ENCODE measurements around the gene ILDR2.

ILDR2 gene

DNA sequence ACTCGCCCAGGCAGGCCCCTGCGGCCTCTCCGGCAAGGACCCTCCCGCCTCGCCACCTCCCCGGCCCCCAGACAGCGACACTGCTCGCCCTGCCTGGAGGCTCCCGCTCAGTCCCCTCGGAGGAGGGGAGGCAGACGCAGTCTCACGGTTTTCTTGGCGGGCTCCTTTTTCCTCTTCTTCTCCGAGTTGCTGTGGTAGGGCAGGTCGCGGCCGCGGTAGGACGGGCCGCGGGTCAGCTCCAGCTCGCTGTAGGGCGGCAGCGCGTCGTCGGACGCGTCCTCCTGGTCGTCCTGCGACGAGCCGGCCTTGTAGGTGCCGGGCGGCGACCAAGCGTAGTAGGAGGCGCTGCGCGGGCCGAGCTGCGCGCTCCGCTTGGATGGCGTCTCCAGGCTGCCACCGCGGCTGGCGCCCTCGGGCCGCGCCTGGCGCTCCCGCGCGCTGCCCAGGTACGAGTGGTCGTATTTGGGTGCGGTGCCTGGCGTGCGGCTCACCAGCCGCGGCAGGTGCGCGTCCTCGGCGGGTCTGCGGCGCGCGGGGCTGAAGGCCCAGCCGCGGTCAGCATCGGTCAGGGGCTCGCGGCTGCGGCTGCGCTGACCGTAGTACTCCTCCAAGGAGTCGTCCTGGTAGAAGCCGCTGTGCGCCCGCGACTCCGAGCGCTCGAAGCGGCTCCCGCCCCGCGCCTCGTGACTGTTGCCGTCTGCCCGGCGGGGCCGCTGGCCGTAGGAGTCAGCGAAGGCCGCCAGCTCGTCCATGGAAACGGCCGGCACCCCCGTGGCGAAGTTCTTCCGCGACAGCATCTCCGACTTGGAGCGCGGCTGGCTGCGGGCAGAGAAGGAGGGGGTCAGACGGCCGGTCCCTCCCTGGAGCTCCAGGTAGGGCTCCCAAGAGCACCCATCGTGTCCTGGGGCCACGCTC is 54.5 kb downstream of the ILDR2 start:
- DNase-seq = no peak

DNA sequence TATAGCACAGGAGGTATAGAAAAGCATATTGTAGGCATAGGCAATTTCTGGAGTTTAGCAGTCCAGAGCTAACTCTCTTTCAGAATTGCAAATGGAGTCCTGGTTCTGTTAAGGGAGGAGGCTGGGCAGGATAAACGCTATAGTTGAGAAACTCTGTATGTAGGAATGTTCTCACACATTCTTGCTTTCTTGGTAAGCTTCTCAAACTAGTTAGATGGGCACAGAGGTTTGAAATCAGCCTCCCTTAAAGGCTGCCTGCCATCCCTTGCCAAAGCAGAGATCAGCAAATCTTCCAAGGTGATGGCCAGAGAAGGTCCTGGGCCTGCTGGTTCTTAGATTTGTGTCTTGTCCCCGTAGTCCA is 56.4 kb downstream of the ILDR2 start:
- DNase-seq = no peak

GRCh38 chr1:166918088-166918955 is 57.0 kb downstream of the ILDR2 start:
- no peak for DNase-seq

DNA sequence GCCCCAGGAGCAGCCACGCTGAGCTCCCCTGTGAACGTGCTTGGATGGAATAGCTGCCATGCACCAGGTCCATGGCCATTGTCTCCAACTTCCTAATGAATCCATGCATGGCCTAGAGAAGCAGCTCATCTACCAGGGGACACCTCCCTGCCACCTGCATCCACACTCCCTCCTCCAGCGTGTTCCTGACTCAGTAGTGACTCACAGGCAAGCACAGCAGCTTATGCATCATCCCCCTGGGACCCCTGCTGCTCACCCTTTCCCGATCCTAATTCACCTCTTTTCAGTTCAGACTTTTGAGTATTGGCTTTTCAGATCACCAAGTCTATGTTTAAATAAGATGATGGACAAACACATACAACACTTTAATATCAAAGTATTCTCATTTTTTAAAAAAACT is 59.4 kb downstream of the ILDR2 start:
- no peak for DNase-seq

DNA sequence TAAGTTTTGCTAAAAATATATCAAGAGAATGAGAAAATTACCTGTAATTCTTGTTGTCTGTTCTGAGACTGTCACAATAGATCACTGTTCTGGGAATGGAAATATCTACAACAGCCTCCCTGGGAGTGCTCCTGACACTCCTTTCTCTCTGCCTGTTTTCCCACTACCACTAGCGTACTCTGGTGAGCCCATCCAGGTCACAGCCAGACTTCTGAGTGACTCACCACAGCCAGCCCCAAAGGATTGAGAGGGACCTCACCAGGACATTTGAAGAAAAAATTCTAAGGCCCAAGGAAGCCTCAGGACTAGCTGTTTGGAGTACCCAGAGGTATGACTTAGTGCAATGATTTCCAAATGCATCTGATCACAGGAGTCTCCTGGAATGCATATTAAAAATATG is 60.3 kb downstream of the ILDR2 start:
- DNase-seq = no peak

DNA sequence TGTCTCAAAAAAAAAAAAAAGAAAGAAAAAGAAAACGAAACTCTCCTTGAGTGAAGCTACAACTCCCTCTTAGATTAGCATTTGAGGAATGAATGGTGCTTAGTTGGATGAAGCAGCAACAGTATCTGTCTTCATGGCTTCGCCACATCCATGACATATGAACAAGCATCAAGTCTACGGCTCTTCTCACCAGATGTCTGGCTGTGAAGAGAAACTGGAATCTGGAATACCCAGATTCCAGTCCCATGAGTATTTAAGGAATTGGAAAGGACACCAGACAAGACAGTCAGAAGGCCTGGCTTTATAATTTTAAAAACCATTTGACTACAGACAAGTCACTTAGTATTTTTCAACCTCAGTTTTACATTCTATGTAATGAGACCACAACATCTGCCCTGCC is 61.2 kb downstream of the ILDR2 start:
- no peak for DNase-seq

DNA sequence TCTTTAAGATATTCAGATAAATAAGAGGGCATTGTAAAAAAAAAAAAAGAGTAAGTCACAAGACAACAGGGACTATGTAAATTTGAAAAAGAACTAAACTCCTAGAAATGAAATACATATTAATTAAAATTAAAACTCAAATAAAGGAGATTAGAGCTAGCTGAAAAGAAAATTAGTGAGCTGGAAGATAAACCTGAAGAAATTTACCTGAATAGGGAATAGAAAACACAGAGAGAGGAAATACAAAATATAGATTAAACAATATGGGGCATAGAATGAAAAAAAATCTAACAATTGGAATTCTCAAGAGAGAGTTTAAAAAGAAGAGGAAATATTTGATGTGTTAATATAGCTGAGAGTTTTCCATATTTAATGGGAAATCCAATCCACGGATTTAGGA is 63.7 kb downstream of the ILDR2 start:
- no peak for DNase-seq

DNA sequence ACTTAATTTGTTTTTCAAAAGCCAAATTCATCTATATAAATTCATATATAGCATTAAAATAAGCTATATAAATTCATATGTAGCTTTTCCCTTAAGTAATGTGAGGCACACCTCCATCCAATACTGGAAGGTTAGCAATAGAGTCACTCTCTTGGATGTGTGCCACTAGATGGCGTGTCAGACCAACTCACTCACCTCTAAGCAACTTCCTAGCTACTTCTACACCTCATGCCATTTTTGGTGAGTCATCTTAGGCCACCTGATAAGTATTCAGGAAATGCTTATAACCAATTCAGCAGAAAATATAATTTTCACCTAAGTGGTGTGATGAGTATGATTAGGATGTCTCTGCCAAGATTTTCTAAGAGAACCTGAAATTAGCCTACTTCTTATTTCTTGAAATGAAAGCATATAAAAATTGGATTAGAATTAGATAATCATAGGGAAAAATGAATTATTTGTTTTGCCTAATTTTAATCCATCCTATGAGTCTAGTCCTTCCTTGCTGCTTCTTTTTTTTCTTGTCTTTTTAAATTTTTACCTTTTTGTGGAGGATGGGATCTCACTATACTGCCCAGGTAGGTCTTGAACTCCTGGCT is 64.8 kb downstream of the ILDR2 start:
- peak; percentile 50 for DNase-seq

- DNase-seq = no peak
Observed at GRCh38 chr1:166908942-166909341, 66.4 kb downstream of the ILDR2 start.

DNA sequence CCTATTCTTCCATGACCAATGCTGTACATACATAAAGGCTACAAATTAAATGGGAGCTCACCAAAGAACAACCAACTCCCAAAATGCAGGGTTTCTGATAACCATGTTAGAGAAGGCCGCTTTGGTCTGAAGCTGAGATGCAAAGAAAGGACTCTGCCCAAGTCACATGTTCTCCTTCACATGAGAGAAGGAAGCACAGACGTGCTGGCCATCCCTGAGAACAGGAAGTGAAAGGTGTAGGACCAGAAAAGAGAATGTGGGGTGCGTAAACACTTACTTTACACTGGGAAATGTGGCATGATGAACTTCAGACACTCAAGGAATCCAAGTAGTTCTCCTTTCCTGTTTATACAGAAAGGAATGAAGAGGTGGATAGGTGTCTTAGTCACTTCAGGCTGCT is 67.6 kb downstream of the ILDR2 start:
- no peak for DNase-seq

DNA sequence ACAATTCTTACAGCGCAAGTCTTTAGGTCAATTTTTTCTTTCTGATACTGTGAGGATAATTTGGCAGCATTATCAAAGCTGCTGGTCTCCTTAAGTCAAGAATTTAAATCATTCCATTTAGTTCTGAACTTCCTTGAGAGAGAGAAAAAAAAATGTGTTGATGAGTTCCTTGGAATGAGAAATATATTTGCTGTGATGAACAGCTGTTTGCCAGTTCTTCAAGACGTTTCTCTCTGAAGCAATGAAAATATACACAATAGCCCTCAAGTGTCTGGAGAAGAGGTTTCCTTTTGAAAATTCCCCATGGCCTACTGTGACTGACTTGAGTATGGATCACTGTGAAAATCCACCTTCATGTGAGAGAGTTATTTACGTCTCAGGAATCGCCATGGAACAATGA is 68.3 kb downstream of the ILDR2 start:
- no peak for DNase-seq

DNA sequence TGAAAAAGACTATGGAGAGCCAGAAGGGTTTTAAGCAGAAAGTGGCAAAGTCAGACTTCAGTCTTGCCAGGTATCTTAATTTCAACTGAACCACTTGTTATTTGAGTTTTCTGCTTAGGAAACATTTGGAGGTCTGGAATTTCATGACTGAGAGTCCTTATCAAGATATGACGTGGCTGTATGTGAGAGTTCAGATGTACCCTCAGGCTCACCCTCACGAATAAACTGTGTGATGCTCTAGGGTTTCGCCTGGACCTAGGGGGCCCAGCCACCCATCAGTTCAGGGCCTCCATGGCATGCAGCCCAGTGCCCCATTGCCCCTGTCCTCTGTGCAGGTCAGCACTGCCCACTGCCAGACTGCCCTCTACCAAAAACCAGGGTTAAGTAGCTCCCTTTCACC is 68.7 kb downstream of the ILDR2 start:
- DNase-seq = no peak

- DNase-seq = no peak
Observed at GRCh38 chr1:166905900-166906299, 69.4 kb downstream of the ILDR2 start.

- DNase-seq = no peak
Observed at GRCh38 chr1:166905136-166905535, 70.2 kb downstream of the ILDR2 start.

DNA sequence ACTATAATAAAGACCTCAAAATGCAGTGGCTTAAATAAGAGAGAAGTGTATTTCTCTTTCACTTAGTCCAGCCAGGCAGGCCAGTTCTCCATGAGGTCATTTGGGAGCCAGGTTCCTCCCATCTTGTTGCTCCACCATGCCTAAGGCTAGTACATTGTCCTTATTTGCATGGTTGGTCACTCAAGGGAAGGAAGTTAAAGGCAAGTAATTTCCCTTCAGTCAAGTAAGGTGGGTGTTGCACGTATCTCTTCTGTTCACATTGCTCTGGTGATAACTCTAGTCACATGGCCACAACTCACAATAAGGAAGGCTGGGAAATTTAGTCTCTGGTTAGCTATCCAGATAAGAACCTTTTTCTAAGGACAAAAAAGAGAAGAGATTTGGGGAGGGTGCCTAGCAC is 72.1 kb downstream of the ILDR2 start:
- no peak for DNase-seq

DNA sequence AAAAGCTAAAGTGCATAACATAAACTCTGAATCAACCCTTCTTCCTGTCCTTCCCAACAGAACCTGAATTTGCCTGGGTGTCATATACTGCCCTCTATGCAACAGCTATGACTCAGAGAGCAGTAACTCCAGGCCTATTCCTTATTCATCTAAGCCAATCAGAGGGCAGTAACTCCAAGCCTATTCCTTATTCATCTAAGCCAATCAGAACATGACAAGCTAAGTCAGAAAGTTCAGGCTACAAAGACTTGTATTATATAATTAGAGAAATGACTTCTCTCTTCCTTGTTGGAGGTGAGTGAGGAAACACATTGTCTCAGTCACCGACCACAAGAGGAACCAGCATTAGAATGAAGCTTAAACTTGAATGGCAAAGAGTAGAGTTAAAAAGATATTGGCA is 73.1 kb downstream of the ILDR2 start:
- no peak for DNase-seq

- no peak for DNase-seq
Observed at GRCh38 chr1:166900987-166901386, 74.4 kb downstream of the ILDR2 start.

GRCh38 chr1:166899769-166900168 is 75.6 kb downstream of the ILDR2 start:
- DNase-seq = no peak

- DNase-seq = no peak
Observed at GRCh38 chr1:166895766-166896165, 79.6 kb downstream of the ILDR2 start.

DNA sequence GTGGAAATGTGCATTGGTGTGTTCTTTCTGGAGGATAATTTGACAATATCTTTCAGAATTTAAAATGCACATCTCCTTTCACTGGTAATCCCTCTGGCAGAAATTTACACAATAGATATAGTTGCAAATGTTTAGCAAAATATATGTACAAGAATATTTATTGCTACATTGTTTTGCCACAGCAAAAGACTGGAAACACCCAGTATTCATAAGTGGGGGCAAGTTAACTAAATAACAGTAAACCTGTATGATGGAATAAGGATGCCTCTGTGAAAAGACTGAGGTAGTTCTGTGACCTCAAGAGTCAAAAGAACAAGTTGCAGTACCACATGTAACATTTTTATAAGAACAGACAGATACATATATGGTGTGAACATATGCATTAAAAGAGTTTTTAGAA is 85.6 kb downstream of the ILDR2 start:
- DNase-seq = no peak

GRCh38 chr1:166888373-166889111 is 86.8 kb downstream of the ILDR2 start:
- DNase-seq = no peak

DNA sequence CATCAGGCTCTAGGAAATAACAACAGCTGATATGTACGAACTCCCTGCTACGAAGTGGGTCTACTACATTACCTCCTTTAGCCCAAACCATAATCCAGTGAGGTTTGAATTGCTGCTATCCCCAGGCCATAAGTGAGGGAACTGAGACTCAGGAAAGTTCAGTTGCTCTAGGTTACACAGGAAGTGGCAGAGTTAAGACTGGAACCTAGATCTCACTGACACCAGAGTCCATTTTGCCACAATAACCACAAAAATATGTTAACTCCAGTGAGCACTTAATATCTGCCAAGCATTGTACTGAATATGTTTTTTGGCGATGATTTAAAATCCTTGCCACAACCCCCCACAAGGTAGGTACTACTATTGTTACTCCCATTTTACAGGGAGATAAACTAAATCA is 90.4 kb downstream of the ILDR2 start:
- DNase-seq = no peak

DNA sequence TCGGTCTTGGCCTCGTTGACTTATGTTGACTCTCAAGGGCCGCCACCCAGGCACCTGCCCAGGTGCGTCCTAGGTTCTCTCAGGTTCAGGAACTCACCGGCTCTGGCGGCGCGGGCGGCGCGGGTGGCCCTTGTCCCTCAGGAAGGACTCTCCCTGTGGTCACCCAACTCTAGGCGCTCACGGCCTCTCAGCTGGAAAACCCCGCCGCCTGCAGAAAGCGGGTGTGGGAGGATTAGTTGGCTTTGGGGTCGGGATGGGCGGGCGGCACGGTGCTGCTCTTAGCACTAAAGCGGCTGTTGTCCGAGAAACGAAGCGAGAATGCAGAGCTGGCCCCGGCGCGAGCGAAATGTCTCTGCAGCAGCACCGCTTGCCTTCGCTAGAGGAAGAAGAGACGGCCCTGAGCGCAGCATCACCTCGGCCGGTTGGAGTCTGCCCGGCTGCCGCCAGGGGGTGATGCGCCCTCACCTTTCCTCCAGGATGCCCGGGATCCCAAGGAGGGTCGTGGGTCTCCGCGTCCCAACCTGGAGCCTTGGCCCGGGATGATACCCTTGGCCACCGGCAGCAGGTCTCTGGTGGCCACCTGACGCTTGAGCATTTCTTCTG is 91.2 kb downstream of the ILDR2 start:
- no peak for DNase-seq
